Pons (tissue), 1 donor: ENCODE data around the gene QPCTL.

Experiments
- DNase-seq: peaks from one replicate; pipeline ENCODE4 v3.0.0-alpha.2; 2016; ENCODE audit warnings: low spot score

The QPCTL gene

GRCh38 chr19:45692187-45693105, at the start of gene QPCTL:
Gene QPCTL, plus strand, starts transcription at chr19:45692666. Its CDS starts 38 bp downstream, at chr19:45692704.
- DNase-seq: peak; percentile 100

GRCh38 chr19:45643024-45643926, 49.2 kb upstream of the QPCTL start:
- peak; percentile 88 for DNase-seq

GRCh38 chr19:45643927-45644771, 48.3 kb upstream of the QPCTL start:
- DNase-seq: peak; percentile 54

GRCh38 chr19:45645068-45645630, 47.3 kb upstream of the QPCTL start:
- DNase-seq: no peak

- peak; percentile 99 for DNase-seq
Measured at GRCh38 chr19:45645631-45646344, 46.7 kb upstream of the QPCTL start.

GRCh38 chr19:45646345-45646698, 46.1 kb upstream of the QPCTL start:
- no peak for DNase-seq

- DNase-seq: no peak
Measured at GRCh38 chr19:45650722-45651121, 41.7 kb upstream of the QPCTL start.

- DNase-seq: no peak
Measured at GRCh38 chr19:45653634-45654033, 38.8 kb upstream of the QPCTL start.

GRCh38 chr19:45655073-45655472, 37.4 kb upstream of the QPCTL start:
- DNase-seq: no peak

GRCh38 chr19:45657520-45658167, 34.8 kb upstream of the QPCTL start:
- DNase-seq: no peak

GRCh38 chr19:45659096-45659729, 33.3 kb upstream of the QPCTL start:
- DNase-seq: no peak

- no peak for DNase-seq
Measured at GRCh38 chr19:45660636-45661035, 31.8 kb upstream of the QPCTL start.

- no peak for DNase-seq
Measured at GRCh38 chr19:45663800-45664199, 28.7 kb upstream of the QPCTL start.

- no peak for DNase-seq
Measured at GRCh38 chr19:45664575-45664974, 27.9 kb upstream of the QPCTL start.

GRCh38 chr19:45667620-45668341, 24.7 kb upstream of the QPCTL start, which contains the start of gene GIPR:
Gene GIPR, plus strand, starts transcription at chr19:45668221. Its CDS starts 1,300 bp downstream, at chr19:45669521.
- DNase-seq: peak; percentile 49

GRCh38 chr19:45668342-45668871, 24.1 kb upstream of the QPCTL start:
- DNase-seq: no peak

- DNase-seq: peak; percentile 74
Measured at GRCh38 chr19:45670670-45671453, 21.6 kb upstream of the QPCTL start.

GRCh38 chr19:45674946-45675345, 17.5 kb upstream of the QPCTL start:
- no peak for DNase-seq
